Measurements from ENCODE around the gene KREMEN1. TPM values are rescaled to one million over a fixed set of nuclear protein-coding genes. Genes with fewer than 3 reads are reported as not detected.

Gene KREMEN1
- total RNA-seq, 1 experiment from 2014 or later = 2.7 TPM

DNA sequence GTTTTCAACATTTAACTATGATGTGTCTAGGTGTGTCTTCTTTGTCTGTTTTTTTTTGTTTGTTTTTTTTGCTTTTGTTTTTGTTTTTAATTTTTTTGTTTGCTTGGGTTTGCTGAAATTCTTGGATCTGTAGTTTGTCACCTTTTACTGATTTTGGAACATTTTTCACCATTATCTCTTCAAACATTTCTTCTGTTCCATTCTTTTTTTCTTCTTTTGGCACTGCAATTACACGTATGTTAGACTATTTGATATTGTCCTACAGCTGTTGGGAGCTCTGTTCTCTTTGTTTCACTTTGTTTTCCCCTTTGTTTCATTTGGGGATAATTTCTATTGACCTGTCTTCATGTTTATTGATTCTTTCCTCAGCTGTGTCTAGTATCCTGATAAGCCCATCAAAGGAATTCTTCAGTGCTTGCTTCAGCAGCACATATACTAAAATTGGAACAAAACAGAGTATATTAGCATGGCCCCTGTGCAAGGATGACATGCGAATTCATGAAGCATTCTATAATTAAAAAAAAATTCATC is 60.8 kb downstream of the KREMEN1 start:
- no peak for TF ChIP-seq EZH2 (IDR thresholded peaks at IDR 0.05; ENCODE audit: low read length, unreplicated experiment)
- TF ChIP-seq EZH2phosphoT487 (IDR thresholded peaks at IDR 0.05; ENCODE audit: borderline replicate concordance, low read length) = no peak
- TF ChIP-seq CTCF (conservative IDR thresholded peaks at IDR 0.05; ENCODE audit: low read depth, low read length) = no peak
- Histone ChIP-seq H3K9ac (ENCODE audit: low read length) (no peak overlapping the region), H3K27ac (ENCODE audit: low read length) (no peak overlapping the region), H2AFZ (ENCODE audit: low read length) (no peak overlapping the region), H3K9me2 (replicated peaks; ENCODE audit: low read length) (no peaks in the 10 kb centered on the region), H3K4me2 (ENCODE audit: low read length) (no peak overlapping the region), H3F3A (ENCODE audit: low read length, unreplicated experiment) (no peaks in the 10 kb centered on the region), H3K79me2 (ENCODE audit: low read length) (no peaks in the 10 kb centered on the region), H3K4me1 (ENCODE audit: insufficient read depth, low read length) (no peaks in the 10 kb centered on the region), H3K4me3 (ENCODE audit: low read length) (no peak overlapping the region), H3K36me3 (ENCODE audit: low read depth, low read length) (no peaks in the 10 kb centered on the region), H4K20me1 (ENCODE audit: low read length) (no peaks in the 10 kb centered on the region), H3K27me3 (ENCODE audit: low read length) (no peaks in the 10 kb centered on the region), H3K9me3 (ENCODE audit: low read length) (no peaks in the 10 kb centered on the region)
- no TSS peak for BruUV-seq (replicated peaks)
- POLR2A ChIA-PET (ENCODE audit: unreplicated experiment) = no interaction called here
- ATAC-seq (no peak), DNase-seq (no peak)
- intact Hi-C loops (cut with micrococcal nuclease) = no loop called here
- CTCF ChIA-PET = no interaction called here

GRCh38 chr22:29134448-29134847 is 61.6 kb downstream of the KREMEN1 start:
- H3K27ac ChIP-seq (ENCODE audit: low read length) = no peak overlapping the region
- ChIA-PET POLR2A (ENCODE audit: unreplicated experiment) (no interaction called here), CTCF (no interaction called here)
- no peak overlapping the region for H3K9ac ChIP-seq (ENCODE audit: low read length)
- TF ChIP-seq EZH2 (IDR thresholded peaks at IDR 0.05; ENCODE audit: low read length, unreplicated experiment) (no peak), EZH2phosphoT487 (IDR thresholded peaks at IDR 0.05; ENCODE audit: borderline replicate concordance, low read length) (no peak), CTCF (conservative IDR thresholded peaks at IDR 0.05; ENCODE audit: low read depth, low read length) (no peak)
- no peaks in the 10 kb centered on the region for H3K9me3 ChIP-seq (ENCODE audit: low read length)
- H3K27me3 ChIP-seq (ENCODE audit: low read length) = no peaks in the 10 kb centered on the region
- no peaks in the 10 kb centered on the region for H3K9me2 ChIP-seq (replicated peaks; ENCODE audit: low read length)
- intact Hi-C loops (cut with micrococcal nuclease) = no loop called here
- no peaks in the 10 kb centered on the region for H4K20me1 ChIP-seq (ENCODE audit: low read length)
- H3K36me3 ChIP-seq (ENCODE audit: low read depth, low read length) = no peaks in the 10 kb centered on the region
- ATAC-seq (no peak), DNase-seq (no peak)
- no peaks in the 10 kb centered on the region for H3F3A ChIP-seq (ENCODE audit: low read length, unreplicated experiment)
- BruUV-seq (replicated peaks) = no TSS peak
- H3K79me2 ChIP-seq (ENCODE audit: low read length) = no peaks in the 10 kb centered on the region
- no peak overlapping the region for H3K4me2 ChIP-seq (ENCODE audit: low read length)
- no peak overlapping the region for H2AFZ ChIP-seq (ENCODE audit: low read length)
- H3K4me1 ChIP-seq (ENCODE audit: insufficient read depth, low read length) = no peaks in the 10 kb centered on the region
- no peak overlapping the region for H3K4me3 ChIP-seq (ENCODE audit: low read length)

DNA sequence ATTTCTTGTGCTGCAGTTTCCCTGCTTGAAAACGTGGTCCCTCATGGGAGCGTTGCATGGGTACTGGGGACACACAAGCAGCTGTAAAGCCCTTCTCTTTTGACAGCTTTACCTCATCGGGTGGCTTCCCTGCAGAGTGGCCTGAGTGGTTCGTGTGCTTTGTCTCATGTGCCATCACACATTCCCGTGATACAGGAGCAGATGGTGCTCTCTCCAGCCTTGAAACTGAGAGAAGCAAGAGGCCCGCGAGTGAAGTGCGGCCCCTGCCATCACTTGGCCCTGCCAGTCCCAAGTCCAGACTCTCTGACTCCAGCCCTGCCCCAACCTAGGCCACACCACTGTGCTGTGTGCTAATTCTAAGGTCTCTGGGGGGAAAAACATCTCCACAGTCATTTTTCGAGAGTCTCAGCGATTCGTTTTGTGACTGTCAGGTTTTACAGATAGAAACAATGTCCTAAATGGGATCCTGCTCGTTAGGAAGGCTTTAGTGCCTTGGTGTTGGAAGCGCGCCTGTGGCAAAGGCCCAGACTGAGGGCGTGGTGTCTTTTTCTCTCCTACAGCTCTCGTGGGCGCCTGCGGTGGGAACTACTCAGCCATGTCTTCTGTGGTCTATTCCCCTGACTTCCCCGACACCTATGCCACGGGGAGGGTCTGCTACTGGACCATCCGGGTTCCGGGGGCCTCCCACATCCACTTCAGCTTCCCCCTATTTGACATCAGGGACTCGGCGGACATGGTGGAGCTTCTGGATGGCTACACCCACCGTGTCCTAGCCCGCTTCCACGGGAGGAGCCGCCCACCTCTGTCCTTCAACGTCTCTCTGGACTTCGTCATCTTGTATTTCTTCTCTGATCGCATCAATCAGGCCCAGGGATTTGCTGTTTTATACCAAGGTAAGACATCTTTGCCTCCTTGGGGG is 64.2 kb downstream of the KREMEN1 start:
- Histone ChIP-seq H3K27ac (ENCODE audit: low read length) (no peak overlapping the region), H3K9me2 (replicated peaks; ENCODE audit: low read length) (no peaks in the 10 kb centered on the region), H3K27me3 (ENCODE audit: low read length) (no peaks in the 10 kb centered on the region), H3K79me2 (ENCODE audit: low read length) (no peaks in the 10 kb centered on the region), H3K4me2 (ENCODE audit: low read length) (no peak overlapping the region), H4K20me1 (ENCODE audit: low read length) (no peaks in the 10 kb centered on the region), H2AFZ (ENCODE audit: low read length) (no peak overlapping the region), H3K4me1 (ENCODE audit: insufficient read depth, low read length) (no peaks in the 10 kb centered on the region), H3K9me3 (ENCODE audit: low read length) (no peaks in the 10 kb centered on the region), H3K36me3 (ENCODE audit: low read depth, low read length) (no peaks in the 10 kb centered on the region), H3F3A (ENCODE audit: low read length, unreplicated experiment) (no peaks in the 10 kb centered on the region), H3K9ac (ENCODE audit: low read length) (no peak overlapping the region), H3K4me3 (ENCODE audit: low read length) (no peak overlapping the region)
- no TSS peak for BruUV-seq (replicated peaks)
- intact Hi-C loops (cut with micrococcal nuclease) = no loop called here
- ChIA-PET CTCF (no interaction called here), POLR2A (ENCODE audit: unreplicated experiment) (no interaction called here)
- TF ChIP-seq EZH2phosphoT487 (IDR thresholded peaks at IDR 0.05; ENCODE audit: borderline replicate concordance, low read length) = no peak
- TF ChIP-seq EZH2 (IDR thresholded peaks at IDR 0.05; ENCODE audit: low read length, unreplicated experiment) = no peak
- no peak for TF ChIP-seq CTCF (conservative IDR thresholded peaks at IDR 0.05; ENCODE audit: low read depth, low read length)
- DNase-seq (no peak), ATAC-seq (no peak)

Data from PC-3 (cell line).